Tibial nerve (tissue), 3 donors: Measurements from ENCODE around the gene CGNL1.

ENCODE experiments used
- POLR2A ChIP-seq, 2 donors: fragments of 450-650 bp; IDR thresholded peaks; one replicate each; pipeline ENCODE4 v1.6.1; 2017; ENCODE audit warnings: antibody characterized with exemption in 2 of 2, mild to moderate bottlenecking in 2 of 2, moderate library complexity in 2 of 2
- TF ChIP-seq, protein P1 (sequence below), 5 experiments: fragments of 200-600 bp in 3 of 5; fragments of 450-650 bp in 2 of 5; sonication (generic) in 3 of 5; IDR thresholded peaks; one replicate each; pipeline ENCODE4 v1.5.1; 2016 to 2019; ENCODE audit warnings: antibody characterized with exemption in 5 of 5, mild to moderate bottlenecking in 3 of 5, moderate library complexity in 2 of 5

DNA sequence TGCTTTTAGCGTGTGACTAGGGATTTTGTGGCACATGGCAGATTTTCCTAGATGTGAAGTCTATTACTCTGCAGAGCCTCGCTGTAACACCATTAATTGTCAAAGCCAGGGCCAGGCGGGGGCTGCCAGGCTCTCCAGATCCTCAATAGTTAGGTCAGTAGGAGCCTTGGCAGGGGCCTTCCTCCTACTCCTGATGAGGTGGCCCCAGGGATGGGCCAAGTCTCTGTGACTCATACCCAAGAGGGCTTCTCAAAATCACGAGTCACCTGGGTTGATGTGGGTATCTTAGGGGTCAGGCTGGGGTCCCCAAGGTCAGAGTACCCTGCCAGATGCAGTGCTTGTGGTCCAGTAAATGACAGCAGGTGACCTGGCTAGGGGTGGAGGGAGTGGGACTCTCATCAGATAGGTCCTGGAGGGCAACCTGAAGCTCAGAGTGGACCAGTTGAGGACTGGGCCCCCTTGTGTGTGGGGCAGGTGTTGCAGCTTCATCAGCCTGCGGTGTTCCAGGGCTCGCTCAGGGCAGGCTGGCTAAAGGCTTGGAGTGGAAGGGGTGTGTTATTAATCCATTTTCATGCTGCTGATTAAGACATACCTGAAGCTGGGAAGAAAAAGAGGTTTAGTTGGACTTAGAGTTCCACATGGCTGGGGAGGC lies 126.9 kb downstream of the CGNL1 start:
- TF ChIP-seq POLR2A (IDR thresholded peaks at IDR 0.05) = no peak
- TF ChIP-seq, protein P1, sequence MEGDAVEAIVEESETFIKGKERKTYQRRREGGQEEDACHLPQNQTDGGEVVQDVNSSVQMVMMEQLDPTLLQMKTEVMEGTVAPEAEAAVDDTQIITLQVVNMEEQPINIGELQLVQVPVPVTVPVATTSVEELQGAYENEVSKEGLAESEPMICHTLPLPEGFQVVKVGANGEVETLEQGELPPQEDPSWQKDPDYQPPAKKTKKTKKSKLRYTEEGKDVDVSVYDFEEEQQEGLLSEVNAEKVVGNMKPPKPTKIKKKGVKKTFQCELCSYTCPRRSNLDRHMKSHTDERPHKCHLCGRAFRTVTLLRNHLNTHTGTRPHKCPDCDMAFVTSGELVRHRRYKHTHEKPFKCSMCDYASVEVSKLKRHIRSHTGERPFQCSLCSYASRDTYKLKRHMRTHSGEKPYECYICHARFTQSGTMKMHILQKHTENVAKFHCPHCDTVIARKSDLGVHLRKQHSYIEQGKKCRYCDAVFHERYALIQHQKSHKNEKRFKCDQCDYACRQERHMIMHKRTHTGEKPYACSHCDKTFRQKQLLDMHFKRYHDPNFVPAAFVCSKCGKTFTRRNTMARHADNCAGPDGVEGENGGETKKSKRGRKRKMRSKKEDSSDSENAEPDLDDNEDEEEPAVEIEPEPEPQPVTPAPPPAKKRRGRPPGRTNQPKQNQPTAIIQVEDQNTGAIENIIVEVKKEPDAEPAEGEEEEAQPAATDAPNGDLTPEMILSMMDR (IDR thresholded peaks at IDR 0.05) = no peak
